ENCODE measurements around the gene DIS3L2.
"Not testable (repeated sequence)": the region's sequence is repeated elsewhere in the genome, so short reads cannot be mapped to it uniquely, and the experiment has no call there.

DIS3L2 gene

GRCh38 chr2:232367016-232367415, 405.5 kb downstream of the DIS3L2 start:
- no peaks in the 10 kb centered on the region for H3K79me2 ChIP-seq
- no peak overlapping the region for H2AFZ ChIP-seq
- no peaks in the 10 kb centered on the region for H3K27me3 ChIP-seq (ENCODE audit: control insufficient read depth, insufficient read depth, low read length)
- H3K36me3 ChIP-seq (ENCODE audit: control insufficient read depth, insufficient read depth, low read length): no peaks in the 10 kb centered on the region
- H3K9ac ChIP-seq: no peak overlapping the region
- no peaks in the 10 kb centered on the region for H3K4me1 ChIP-seq
- no peak overlapping the region for H3K4me2 ChIP-seq (ENCODE audit: low read length)
- no peak overlapping the region for H3K27ac ChIP-seq
- no peaks in the 10 kb centered on the region for H3K9me3 ChIP-seq (ENCODE audit: control insufficient read depth, low read length)
- no peak for TF ChIP-seq CTCF (IDR thresholded peaks at IDR 0.05)
- H3K4me3 ChIP-seq (ENCODE audit: low read depth, low read length): no peak overlapping the region

- no peak for TF ChIP-seq CTCF (IDR thresholded peaks at IDR 0.05)
- no peaks in the 10 kb centered on the region for H3K4me1 ChIP-seq
- H3K9me3 ChIP-seq (ENCODE audit: control insufficient read depth, low read length): no peaks in the 10 kb centered on the region
These were observed 406.2 kb downstream of the DIS3L2 start for GRCh38 chr2:232367591-232368233.

GRCh38 chr2:232368311-232368731, 406.8 kb downstream of the DIS3L2 start:
- no peak for TF ChIP-seq CTCF (IDR thresholded peaks at IDR 0.05)
- no peaks in the 10 kb centered on the region for H3K9me3 ChIP-seq (ENCODE audit: control insufficient read depth, low read length)
- H3K4me3 ChIP-seq (ENCODE audit: low read depth, low read length): no peak overlapping the region
- H3K36me3 ChIP-seq (ENCODE audit: control insufficient read depth, insufficient read depth, low read length): no peaks in the 10 kb centered on the region
- no peak overlapping the region for H2AFZ ChIP-seq
- no peaks in the 10 kb centered on the region for H3K4me1 ChIP-seq
- no peak overlapping the region for H3K27ac ChIP-seq
- no peaks in the 10 kb centered on the region for H3K79me2 ChIP-seq
- no peaks in the 10 kb centered on the region for H3K27me3 ChIP-seq (ENCODE audit: control insufficient read depth, insufficient read depth, low read length)
- no peak overlapping the region for H3K9ac ChIP-seq
- H3K4me2 ChIP-seq (ENCODE audit: low read length): no peak overlapping the region

More at GRCh38 chr2:232367591-232368233, 406.2 kb downstream of the DIS3L2 start:
- Histone ChIP-seq H3K4me3 (ENCODE audit: low read depth, low read length) (no peak overlapping the region), H3K36me3 (ENCODE audit: control insufficient read depth, insufficient read depth, low read length) (no peaks in the 10 kb centered on the region), H3K79me2 (no peaks in the 10 kb centered on the region), H3K27ac (no peak overlapping the region), H3K27me3 (ENCODE audit: control insufficient read depth, insufficient read depth, low read length) (no peaks in the 10 kb centered on the region), H3K4me2 (ENCODE audit: low read length) (no peak overlapping the region), H3K9ac (no peak overlapping the region), H2AFZ (no peak overlapping the region)

GRCh38 chr2:232369126-232369951, 407.8 kb downstream of the DIS3L2 start:
- Histone ChIP-seq H3K9me3 (ENCODE audit: control insufficient read depth, low read length) (no peaks in the 10 kb centered on the region), H3K79me2 (no peaks in the 10 kb centered on the region), H3K4me3 (ENCODE audit: low read depth, low read length) (no peak overlapping the region), H3K4me2 (ENCODE audit: low read length) (no peak overlapping the region), H3K27ac (no peak overlapping the region), H3K9ac (no peak overlapping the region), H2AFZ (no peak overlapping the region), H3K27me3 (ENCODE audit: control insufficient read depth, insufficient read depth, low read length) (no peaks in the 10 kb centered on the region), H3K4me1 (no peaks in the 10 kb centered on the region), H3K36me3 (ENCODE audit: control insufficient read depth, insufficient read depth, low read length) (no peaks in the 10 kb centered on the region)
- TF ChIP-seq CTCF (IDR thresholded peaks at IDR 0.05): no peak

- not testable (repeated sequence) for H3K4me2 ChIP-seq (ENCODE audit: low read length); H3K9me3 ChIP-seq (ENCODE audit: control insufficient read depth, low read length); H3K4me3 ChIP-seq (ENCODE audit: low read depth, low read length); H3K4me1 ChIP-seq; H3K9ac ChIP-seq; H3K27ac ChIP-seq; H2AFZ ChIP-seq; H3K36me3 ChIP-seq (ENCODE audit: control insufficient read depth, insufficient read depth, low read length); H3K27me3 ChIP-seq (ENCODE audit: control insufficient read depth, insufficient read depth, low read length); H3K79me2 ChIP-seq
These were observed 408.5 kb downstream of the DIS3L2 start for GRCh38 chr2:232370007-232370406.

Measured in parathyroid adenoma (tissue), 2 donors.